Hepatocyte (in vitro differentiated cells): ENCODE results near the gene IRAK1BP1. TPM values are rescaled to one million over a fixed set of nuclear protein-coding genes. Genes with fewer than 3 reads are reported as not detected.

Experiments
- DNase-seq: peaks from one replicate; pipeline ENCODE4 v3.0.0-alpha.2; 2016; ENCODE audit warnings: low spot score
- H2AFZ ChIP-seq: fragments of 200-600 bp; sonication (generic); 2 replicates; pipeline ENCODE4 v1.6.0; 2016; ENCODE audit warnings: antibody characterized with exemption, mild to moderate bottlenecking
- H3K27ac ChIP-seq: fragments of 200-600 bp; sonication (generic); 2 replicates; pipeline ENCODE4 v1.5.1; 2016; ENCODE audit warnings: mild to moderate bottlenecking
- H3K27me3 ChIP-seq: fragments of 200-600 bp; sonication (generic); 2 replicates; pipeline ENCODE4 v1.6.1; 2016
- H3K36me3 ChIP-seq: fragments of 200-600 bp; sonication (generic); replicated peaks from 2 replicates; pipeline ENCODE4 v1.5.1; 2016; ENCODE audit warnings: low read depth; ENCODE audit not compliant: insufficient read depth
- H3K4me1 ChIP-seq: fragments of 200-600 bp; sonication (generic); 2 replicates; pipeline ENCODE4 v1.5.1; 2016; ENCODE audit warnings: mild to moderate bottlenecking, moderate library complexity; ENCODE audit not compliant: insufficient read depth
- H3K4me2 ChIP-seq: fragments of 200-600 bp; sonication (generic); 2 replicates; pipeline ENCODE4 v1.6.0; 2016
- H3K4me3 ChIP-seq: fragments of 200-600 bp; sonication (generic); 2 replicates; pipeline ENCODE4 v1.5.1; 2016; ENCODE audit warnings: mild to moderate bottlenecking
- H3K79me2 ChIP-seq: fragments of 200-600 bp; sonication (generic); 2 replicates; pipeline ENCODE4 v1.6.0; 2017; ENCODE audit warnings: mild to moderate bottlenecking
- H3K9me2 ChIP-seq: fragments of 200-600 bp; sonication (generic); replicated peaks from 2 replicates; pipeline ENCODE4 v1.6.0; 2017; ENCODE audit warnings: mild to moderate bottlenecking; ENCODE audit not compliant: insufficient read depth
- H3K9me3 ChIP-seq: fragments of 200-600 bp; sonication (generic); 2 replicates; pipeline ENCODE4 v1.5.1; 2016; ENCODE audit warnings: low read depth, mild to moderate bottlenecking
- H4K20me1 ChIP-seq: fragments of 200-600 bp; sonication (generic); 2 replicates; pipeline ENCODE4 v1.6.0; 2016; ENCODE audit warnings: mild to moderate bottlenecking; ENCODE audit not compliant: insufficient read depth, poor library complexity, severe bottlenecking
- CTCF ChIP-seq: fragments of 200-600 bp; sonication (generic); IDR thresholded peaks from 2 replicates; pipeline ENCODE4 v1.5.1; 2016; ENCODE audit warnings: antibody characterized with exemption, mild to moderate bottlenecking; ENCODE audit not compliant: poor library complexity
- EZH2 ChIP-seq: fragments of 200-600 bp; sonication (generic); IDR thresholded peaks from 2 replicates; pipeline ENCODE4 v1.6.1; 2016; ENCODE audit warnings: antibody characterized with exemption, mild to moderate bottlenecking, borderline replicate concordance
- EZH2phosphoT487 ChIP-seq: fragments of 200-600 bp; sonication (generic); IDR thresholded peaks from one replicate; pipeline ENCODE4 v1.6.1; 2018; ENCODE audit warnings: antibody characterized with exemption, mild to moderate bottlenecking, low read depth, moderate library complexity; ENCODE audit not compliant: unreplicated experiment, severe bottlenecking
- WGBS: methylation state at CpG from one replicate; pipeline ENCODE4 v1.1.6; 2016; ENCODE audit warnings: low lambda C conversion rate; ENCODE audit errors: missing lambda C conversion rate; 5-methylcytosine and 5-hydroxymethylcytosine counted together
- polyA plus RNA-seq: library from polyadenylated mRNA; unstranded; fragments of >200 nt; fragmentation: Nextera tagmentation; extraction: Ambion mirVana; gene quantifications from 2 replicates; pipeline ENCODE4 v1.2.1, GENCODE V29; 2016
- total RNA-seq: library from RNA; depleted of rRNA; stranded (reverse); fragments of >200 nt; gene quantifications from 2 replicates; pipeline ENCODE4 v1.2.3, GENCODE V29; 2014

IRAK1BP1 gene
- total and polyA plus RNA-seq, 2 experiments from 2014 or later, result 1.9 to 4.3 TPM

GRCh38 chr6:78836598-78836997 lies 30.8 kb upstream of the IRAK1BP1 start:
- no peak overlapping the region for H3K4me2 ChIP-seq
- 80% methylated on average over 3 of the region's 3 CpGs for WGBS
- H2AFZ ChIP-seq, result no peak overlapping the region
- H3K36me3 ChIP-seq, result no peaks in the 10 kb centered on the region
- no peaks in the 10 kb centered on the region for H3K4me1 ChIP-seq
- H3K79me2 ChIP-seq, result no peaks in the 10 kb centered on the region
- no peaks in the 10 kb centered on the region for H3K27me3 ChIP-seq
- no peak for DNase-seq
- no peak overlapping the region for H3K4me3 ChIP-seq
- no peak overlapping the region for H3K27ac ChIP-seq
- H4K20me1 ChIP-seq, result no peaks in the 10 kb centered on the region
- no peak for TF ChIP-seq EZH2phosphoT487
- TF ChIP-seq CTCF, result no peak
- TF ChIP-seq EZH2, result no peak
- no peaks in the 10 kb centered on the region for H3K9me2 ChIP-seq
- no peaks in the 10 kb centered on the region for H3K9me3 ChIP-seq

- no peak overlapping the region for H3K4me2 ChIP-seq
- TF ChIP-seq EZH2 (no peak), CTCF (no peak), EZH2phosphoT487 (no peak)
- no peaks in the 10 kb centered on the region for H3K79me2 ChIP-seq
These were observed 26.2 kb upstream of the IRAK1BP1 start for GRCh38 chr6:78841111-78841510.

DNA sequence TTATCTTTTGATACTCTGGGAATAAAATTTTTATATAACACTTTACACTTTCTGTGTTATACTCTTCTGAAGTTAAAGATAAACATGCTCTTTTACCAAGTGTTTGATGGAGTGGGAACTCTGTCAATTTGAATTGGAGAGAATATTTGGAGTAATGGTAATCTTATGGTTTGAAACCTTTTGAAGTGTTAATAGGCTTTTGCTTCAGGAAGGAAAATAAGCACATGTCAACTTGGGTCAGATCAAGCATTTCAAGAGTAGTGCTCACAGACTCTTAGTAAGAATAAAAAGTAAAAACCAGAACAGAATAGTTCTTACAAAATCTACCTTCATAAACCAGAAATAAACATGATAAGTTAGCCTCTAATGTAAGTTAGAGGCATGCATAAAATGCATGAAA lies 24.4 kb upstream of the IRAK1BP1 start:
- no peaks in the 10 kb centered on the region for H3K9me3 ChIP-seq
- H4K20me1 ChIP-seq, result no peaks in the 10 kb centered on the region
- H3K4me1 ChIP-seq, result no peaks in the 10 kb centered on the region
- H3K27ac ChIP-seq, result no peak overlapping the region
- TF ChIP-seq EZH2phosphoT487 (no peak), CTCF (no peak), EZH2 (no peak)
- H3K4me2 ChIP-seq, result no peak overlapping the region
- no peaks in the 10 kb centered on the region for H3K79me2 ChIP-seq
- H3K27me3 ChIP-seq, result no peaks in the 10 kb centered on the region
- H3K4me3 ChIP-seq, result no peak overlapping the region
- H3K36me3 ChIP-seq, result no peaks in the 10 kb centered on the region
- no peak overlapping the region for H2AFZ ChIP-seq
- no peak for DNase-seq
- H3K9me2 ChIP-seq, result no peaks in the 10 kb centered on the region

More at GRCh38 chr6:78841111-78841510, 26.2 kb upstream of the IRAK1BP1 start:
- H3K9me2 ChIP-seq, result no peaks in the 10 kb centered on the region
- H3K4me1 ChIP-seq, result no peaks in the 10 kb centered on the region
- DNase-seq, result no peak
- H3K4me3 ChIP-seq, result no peak overlapping the region
- no peak overlapping the region for H2AFZ ChIP-seq
- no peaks in the 10 kb centered on the region for H3K27me3 ChIP-seq
- H3K27ac ChIP-seq, result no peak overlapping the region
- no peaks in the 10 kb centered on the region for H4K20me1 ChIP-seq
- H3K36me3 ChIP-seq, result no peaks in the 10 kb centered on the region
- no peaks in the 10 kb centered on the region for H3K9me3 ChIP-seq

DNA sequence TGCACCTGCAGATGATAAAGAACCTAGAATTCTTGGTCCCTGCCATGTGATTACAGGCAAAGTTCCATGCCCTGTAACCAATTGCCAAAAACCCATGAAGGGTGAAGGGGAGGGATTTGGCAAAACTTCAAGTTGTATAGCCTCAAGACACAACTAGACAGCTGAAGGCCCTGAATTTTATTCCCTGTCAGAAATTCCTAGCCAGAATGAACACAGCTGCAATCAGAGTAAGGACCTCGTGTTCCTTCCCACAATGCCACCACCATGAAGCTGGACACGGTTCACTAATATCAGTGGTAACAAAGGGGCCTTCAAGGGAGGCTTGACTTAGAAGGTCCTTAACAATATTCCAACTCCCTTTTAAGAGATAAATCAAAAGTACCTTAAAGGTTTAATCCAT lies 22.5 kb upstream of the IRAK1BP1 start:
- Histone ChIP-seq H3K36me3 (no peaks in the 10 kb centered on the region), H3K27me3 (no peaks in the 10 kb centered on the region), H3K4me1 (no peaks in the 10 kb centered on the region), H3K9me3 (no peaks in the 10 kb centered on the region), H3K4me3 (no peak overlapping the region), H3K9me2 (no peaks in the 10 kb centered on the region), H4K20me1 (no peaks in the 10 kb centered on the region), H3K4me2 (no peak overlapping the region), H3K79me2 (no peaks in the 10 kb centered on the region), H2AFZ (no peak overlapping the region), H3K27ac (no peak overlapping the region)
- 78% methylated on average over 2 of the region's 2 CpGs for WGBS
- DNase-seq, result no peak
- no peak for TF ChIP-seq EZH2phosphoT487
- TF ChIP-seq EZH2, result no peak
- TF ChIP-seq CTCF, result no peak
